Stimulated activated naive B cell treated with anti-CD40 and anti-IgM and Interleukin-4, amounts not matched to agents 10 μg/mL and 1 μg/mL and 100 μg/mL, for 72 hours (primary cell): Measurements from ENCODE around the gene POLR2E.
A peak's percentile ranks its signal among the peaks of the same experiment; 100 is the strongest.

ENCODE experiments used
- ATAC-seq, 2 donors: fragments of 150-1000 bp; cut with Tn5 transposase; replicated peaks; 2 replicates each; pipeline ENCODE4 v1.10.0; 2021; ENCODE audit warnings: moderate library complexity in 1 of 2
- DNase-seq: peaks from one replicate; pipeline ENCODE4 v3.0.0; 2021
- H3K27ac Mint-ChIP-seq: one replicate; pipeline ENCODE4 v1.8.0; 2022; ENCODE audit warnings: mild to moderate bottlenecking, mixed read lengths
- H3K27me3 Mint-ChIP-seq, 2 donors: one replicate each; pipeline ENCODE4 v1.8.0; 2022; ENCODE audit warnings: mixed read lengths in 2 of 2
- H3K36me3 Mint-ChIP-seq, 2 donors: one replicate each; pipeline ENCODE4 v1.8.0; 2022; ENCODE audit warnings: mixed read lengths in 2 of 2, mild to moderate bottlenecking in 1 of 2
- H3K4me1 Mint-ChIP-seq, 2 donors: one replicate each; pipeline ENCODE4 v1.8.0; 2022; ENCODE audit warnings: mixed read lengths in 2 of 2, mild to moderate bottlenecking in 1 of 2
- H3K4me3 Mint-ChIP-seq, 2 donors: one replicate each; pipeline ENCODE4 v1.8.0; 2022; ENCODE audit warnings: mild to moderate bottlenecking in 2 of 2, mixed read lengths in 2 of 2, moderate library complexity in 1 of 2
- H3K9me3 Mint-ChIP-seq, 2 donors: one replicate each; pipeline ENCODE4 v1.8.0; 2022; ENCODE audit warnings: mixed read lengths in 2 of 2, mild to moderate bottlenecking in 1 of 2

POLR2E gene

GRCh38 chr19:1088416-1089010, 6.7 kb downstream of the POLR2E start:
- DNase-seq (no peak), ATAC-seq (peak in 1 of 2 donors; percentile 6)
- H3K9me3 Mint-ChIP-seq, result no peaks in the 10 kb centered on the region
- peaks cover 39 to 57% of the 10 kb centered on the region in 2 donors for H3K4me1 Mint-ChIP-seq
- H3K27me3 Mint-ChIP-seq, result no peaks in the 10 kb centered on the region
- peak overlapping the region; percentile 71 to 76 for H3K4me3 Mint-ChIP-seq
- peaks cover 51 to 54% of the 10 kb centered on the region in 2 donors for H3K36me3 Mint-ChIP-seq
- H3K27ac Mint-ChIP-seq, result peak overlapping the region; percentile 94

GRCh38 chr19:1087813-1088415, 7.3 kb downstream of the POLR2E start:
- ATAC-seq, result peak; percentile 69 to 72
- peaks cover 48 to 50% of the 10 kb centered on the region in 2 donors for H3K36me3 Mint-ChIP-seq
- H3K4me1 Mint-ChIP-seq, result peaks cover 36 to 53% of the 10 kb centered on the region in 2 donors
- peak overlapping the region; percentile 71 to 76 for H3K4me3 Mint-ChIP-seq
- DNase-seq, result peak; percentile 64
- H3K27me3 Mint-ChIP-seq, result no peaks in the 10 kb centered on the region
- peak overlapping the region; percentile 94 for H3K27ac Mint-ChIP-seq
- no peaks in the 10 kb centered on the region for H3K9me3 Mint-ChIP-seq

- Mint-ChIP-seq H3K27me3 (no peaks in the 10 kb centered on the region), H3K9me3 (no peaks in the 10 kb centered on the region)
- ATAC-seq, result no peak
These were observed 8.6 kb downstream of the POLR2E start for GRCh38 chr19:1086613-1087012.

GRCh38 chr19:1085676-1086442, 9.3 kb downstream of the POLR2E start:
- H3K27ac Mint-ChIP-seq, result peak overlapping the region; percentile 85
- H3K4me1 Mint-ChIP-seq, result peaks cover 40 to 62% of the 10 kb centered on the region in 2 donors
- H3K4me3 Mint-ChIP-seq, result peak overlapping the region; percentile 51 to 54
- no peak for ATAC-seq
- H3K27me3 Mint-ChIP-seq, result no peaks in the 10 kb centered on the region
- no peak for DNase-seq
- H3K36me3 Mint-ChIP-seq, result peaks cover 52 to 67% of the 10 kb centered on the region in 2 donors
- H3K9me3 Mint-ChIP-seq, result no peaks in the 10 kb centered on the region

More at GRCh38 chr19:1086613-1087012, 8.6 kb downstream of the POLR2E start:
- Mint-ChIP-seq H3K27ac (peak overlapping the region; percentile 85), H3K4me3 (peak overlapping the region in 1 of 2 donors; percentile 50), H3K4me1 (peaks cover 36 to 54% of the 10 kb centered on the region in 2 donors), H3K36me3 (peaks cover 51 to 59% of the 10 kb centered on the region in 2 donors)
- DNase-seq, result no peak

- DNase-seq (no peak), ATAC-seq (no peak)
- Mint-ChIP-seq H3K27me3 (no peaks in the 10 kb centered on the region), H3K27ac (peak overlapping the region; percentile 85), H3K4me3 (peak overlapping the region; percentile 51 to 54), H3K4me1 (peaks cover 45 to 67% of the 10 kb centered on the region in 2 donors), H3K9me3 (no peaks in the 10 kb centered on the region), H3K36me3 (peaks cover 55 to 74% of the 10 kb centered on the region in 2 donors)
These were observed 10.0 kb downstream of the POLR2E start for GRCh38 chr19:1085053-1085658.

GRCh38 chr19:1084024-1084868, 10.9 kb downstream of the POLR2E start:
- DNase-seq, result peak; percentile 2
- no peaks in the 10 kb centered on the region for H3K27me3 Mint-ChIP-seq
- H3K4me1 Mint-ChIP-seq, result peaks cover 42 to 69% of the 10 kb centered on the region in 2 donors
- ATAC-seq, result no peak
- no peak overlapping the region for H3K4me3 Mint-ChIP-seq
- peak overlapping the region; percentile 85 for H3K27ac Mint-ChIP-seq
- H3K9me3 Mint-ChIP-seq, result no peaks in the 10 kb centered on the region
- peaks cover 56 to 75% of the 10 kb centered on the region in 2 donors for H3K36me3 Mint-ChIP-seq

GRCh38 chr19:1082928-1083816, 12.0 kb downstream of the POLR2E start:
- DNase-seq (no peak), ATAC-seq (no peak)
- H3K27ac Mint-ChIP-seq, result peak overlapping the region; percentile 62
- H3K27me3 Mint-ChIP-seq, result no peaks in the 10 kb centered on the region
- H3K36me3 Mint-ChIP-seq, result peaks cover 47 to 65% of the 10 kb centered on the region in 2 donors
- H3K9me3 Mint-ChIP-seq, result no peaks in the 10 kb centered on the region
- peaks cover 33 to 60% of the 10 kb centered on the region in 2 donors for H3K4me1 Mint-ChIP-seq
- H3K4me3 Mint-ChIP-seq, result peak overlapping the region in 1 of 2 donors; percentile 4

- Mint-ChIP-seq H3K27me3 (no peaks in the 10 kb centered on the region), H3K9me3 (no peaks in the 10 kb centered on the region), H3K27ac (peak overlapping the region; percentile 89), H3K4me3 (peak overlapping the region in 1 of 2 donors; percentile 25), H3K4me1 (peaks cover 28 to 60% of the 10 kb centered on the region in 2 donors), H3K36me3 (peaks cover 44 to 60% of the 10 kb centered on the region in 2 donors)
- peak; percentile 49 to 54 for ATAC-seq
- DNase-seq, result peak; percentile 30
These were observed 12.8 kb downstream of the POLR2E start for GRCh38 chr19:1082165-1082927.

- peak overlapping the region; percentile 89 for H3K27ac Mint-ChIP-seq
- peaks cover 33 to 64% of the 10 kb centered on the region in 2 donors for H3K4me1 Mint-ChIP-seq
- peak; percentile 3 for DNase-seq
- H3K9me3 Mint-ChIP-seq, result no peaks in the 10 kb centered on the region
- ATAC-seq, result no peak
- H3K4me3 Mint-ChIP-seq, result peak overlapping the region; percentile 39 to 56
- H3K36me3 Mint-ChIP-seq, result peaks cover 48 to 63% of the 10 kb centered on the region in 2 donors
- no peaks in the 10 kb centered on the region for H3K27me3 Mint-ChIP-seq
These were observed 13.6 kb downstream of the POLR2E start for GRCh38 chr19:1081301-1082164.

GRCh38 chr19:1080360-1081161, 14.6 kb downstream of the POLR2E start:
- H3K9me3 Mint-ChIP-seq, result no peaks in the 10 kb centered on the region
- no peak for ATAC-seq
- no peak for DNase-seq
- H3K4me1 Mint-ChIP-seq, result peaks cover 33 to 63% of the 10 kb centered on the region in 2 donors
- H3K4me3 Mint-ChIP-seq, result peak overlapping the region in 1 of 2 donors; percentile 56
- H3K27me3 Mint-ChIP-seq, result no peaks in the 10 kb centered on the region
- H3K36me3 Mint-ChIP-seq, result peaks cover 49 to 62% of the 10 kb centered on the region in 2 donors
- peak overlapping the region; percentile 89 for H3K27ac Mint-ChIP-seq

- Mint-ChIP-seq H3K9me3 (no peaks in the 10 kb centered on the region), H3K4me3 (no peak overlapping the region), H3K4me1 (peaks cover 27 to 60% of the 10 kb centered on the region in 2 donors), H3K27me3 (no peaks in the 10 kb centered on the region), H3K27ac (peak overlapping the region; percentile 75), H3K36me3 (peaks cover 43 to 56% of the 10 kb centered on the region in 2 donors)
- no peak for ATAC-seq
- DNase-seq, result no peak
These were observed 15.5 kb downstream of the POLR2E start for GRCh38 chr19:1079566-1080111.
